Liver (tissue), 9 donors: ENCODE measurements around the gene SHC4. TPM values are rescaled to one million over a fixed set of nuclear protein-coding genes. Genes with fewer than 3 reads are reported as not detected.

Experiments used
- DNase-seq: peaks from one replicate; pipeline ENCODE4 v3.0.0-alpha.2; 2017; ENCODE audit warnings: low spot score
- H3K27ac ChIP-seq, 2 donors: one replicate each; pipeline ENCODE4 v1.7.0; 2013; ENCODE audit warnings: inconsistent platforms in 2 of 2, low read length in 2 of 2, control low read depth in 1 of 2, low read depth in 1 of 2, mild to moderate bottlenecking in 1 of 2
- H3K27me3 ChIP-seq, 4 donors: one replicate each; pipeline versions ENCODE4 v1.6.1 to v1.7.0; 2013; ENCODE audit warnings: low read length in 3 of 4, inconsistent platforms in 1 of 4, mild to moderate bottlenecking in 1 of 4, moderate library complexity in 1 of 4; ENCODE audit not compliant: control insufficient read depth in 4 of 4, insufficient read depth in 4 of 4
- H3K36me3 ChIP-seq, 4 donors: one replicate each; pipeline versions ENCODE4 v1.6.1 to v1.7.0; 2013; ENCODE audit warnings: low read length in 3 of 4, mild to moderate bottlenecking in 3 of 4, low read depth in 1 of 4, moderate library complexity in 1 of 4; ENCODE audit not compliant: control insufficient read depth in 4 of 4, insufficient read depth in 3 of 4
- H3K4me1 ChIP-seq, 4 donors: one replicate each; pipeline versions ENCODE4 v1.6.1 to v1.7.0; 2013; ENCODE audit warnings: low read length in 3 of 4, mild to moderate bottlenecking in 3 of 4, moderate library complexity in 1 of 4; ENCODE audit not compliant: control insufficient read depth in 4 of 4, insufficient read depth in 4 of 4
- H3K4me3 ChIP-seq, 3 donors: one replicate each; pipeline versions ENCODE4 v1.6.1 to v1.7.0; 2013; ENCODE audit warnings: low read length in 3 of 3, control low read depth in 1 of 3, low read depth in 1 of 3, mild to moderate bottlenecking in 1 of 3
- H3K9ac ChIP-seq, 2 donors: one replicate each; pipeline ENCODE4 v1.7.0; 2013; ENCODE audit warnings: low read length in 2 of 2, mild to moderate bottlenecking in 2 of 2, moderate library complexity in 2 of 2, control low read depth in 1 of 2, low read depth in 1 of 2
- H3K9me3 ChIP-seq, 4 donors: one replicate each; pipeline versions ENCODE4 v1.6.1 to v1.7.0; 2013; ENCODE audit warnings: low read length in 3 of 4; ENCODE audit not compliant: control insufficient read depth in 4 of 4
- ATF3 ChIP-seq: IDR thresholded peaks from 2 replicates; pipeline ENCODE4 v1.6.1; 2016; ENCODE audit warnings: antibody characterized with exemption
- CTCF ChIP-seq: fragments of 150-350 bp; IDR thresholded peaks from 2 replicates; pipeline ENCODE4 v1.5.1; 2017; ENCODE audit warnings: improper control_type of control experiment, low read depth, low read length; ENCODE audit not compliant: missing input control
- EGR1 ChIP-seq, 2 donors: IDR thresholded peaks; 2 replicates each; pipeline ENCODE4 v1.6.1; 2016 to 2018; ENCODE audit warnings: antibody characterized with exemption in 2 of 2, low read depth in 2 of 2
- FOXA1 ChIP-seq: IDR thresholded peaks from 2 replicates; pipeline ENCODE4 v1.6.1; 2016; ENCODE audit warnings: antibody characterized with exemption
- FOXA2 ChIP-seq: IDR thresholded peaks from 2 replicates; pipeline ENCODE4 v1.6.1; 2016; ENCODE audit warnings: antibody characterized with exemption
- GABPA ChIP-seq, 2 donors: IDR thresholded peaks in 1 of 2; conservative IDR thresholded peaks in 1 of 2; 2 replicates each; pipeline ENCODE4 v1.6.1; 2016; ENCODE audit warnings: antibody characterized with exemption in 2 of 2, mild to moderate bottlenecking in 1 of 2, moderate library complexity in 1 of 2
- HNF4A ChIP-seq, 2 donors: conservative IDR thresholded peaks; 2 replicates each; pipeline ENCODE4 v1.6.1; 2016; ENCODE audit warnings: antibody characterized with exemption in 2 of 2, mild to moderate bottlenecking in 2 of 2
- HNF4G ChIP-seq: IDR thresholded peaks from 2 replicates; pipeline ENCODE4 v1.6.1; 2016; ENCODE audit warnings: antibody characterized with exemption
- JUND ChIP-seq, 2 donors: IDR thresholded peaks; 2 replicates each; pipeline ENCODE4 v1.6.1; 2016; ENCODE audit warnings: antibody characterized with exemption in 2 of 2
- MAX ChIP-seq: IDR thresholded peaks from 2 replicates; pipeline ENCODE4 v1.6.1; 2016; ENCODE audit warnings: antibody characterized with exemption
- NR2F2 ChIP-seq: IDR thresholded peaks from 2 replicates; pipeline ENCODE4 v1.6.1; 2016; ENCODE audit warnings: antibody characterized with exemption
- RXRA ChIP-seq, 2 donors: IDR thresholded peaks; 2 replicates each; pipeline ENCODE4 v1.6.1; 2017 to 2018; ENCODE audit warnings: antibody characterized with exemption in 2 of 2, mild to moderate bottlenecking in 1 of 2
- SP1 ChIP-seq: IDR thresholded peaks from 2 replicates; pipeline ENCODE4 v1.6.1; 2018; ENCODE audit warnings: antibody characterized with exemption, mild to moderate bottlenecking
- TAF1 ChIP-seq: conservative IDR thresholded peaks from 2 replicates; pipeline ENCODE4 v1.6.1; 2016; ENCODE audit warnings: antibody characterized with exemption, mild to moderate bottlenecking
- YY1 ChIP-seq: IDR thresholded peaks from 2 replicates; pipeline ENCODE4 v1.6.1; 2016; ENCODE audit warnings: antibody characterized with exemption, mild to moderate bottlenecking
- ZBTB33 ChIP-seq: IDR thresholded peaks from 2 replicates; pipeline ENCODE4 v1.6.1; 2016; ENCODE audit warnings: antibody characterized with exemption
- WGBS: extraction: QIAGEN DNeasy Blood & Tissue Kit; methylation state at CpG from one replicate; pipeline ENCODE4 v1.1.7; 2013; 5-methylcytosine and 5-hydroxymethylcytosine counted together
- polyA plus RNA-seq, 2 donors: library from polyadenylated mRNA; stranded (reverse) in 1 of 2; unstranded in 1 of 2; fragments of 200-250 nt in 1 of 2; fragments of >200 nt in 1 of 2; fragmentation: Nextera tagmentation in 1 of 2; extraction: Ambion mirVana in 1 of 2; gene quantifications; one replicate each; pipeline versions ENCODE4 v1.2.1 to v1.2.3, GENCODE V29; 2013 to 2015
- total RNA-seq, 2 donors: library from RNA; depleted of rRNA; stranded (reverse); fragments of >200 nt; gene quantifications; one replicate each; pipeline ENCODE4 v1.2.3, GENCODE V29; 2014
- donor health status: healthy.
- donor health status: healthy.
- donor health status: healthy.
- donor health status: healthy.
- donor health status: healthy.

SHC4 gene
- total and polyA plus RNA-seq, 4 donors, result under 0.01 to 0.19 (median 0.05) TPM

- Histone ChIP-seq H3K27me3 (no peaks in the 10 kb centered on the region), H3K36me3 (no peaks in the 10 kb centered on the region), H3K9me3 (no peaks in the 10 kb centered on the region), H3K27ac (no peak overlapping the region), H3K4me3 (no peak overlapping the region), H3K9ac (no peak overlapping the region), H3K4me1 (no peaks in the 10 kb centered on the region)
- WGBS, result 61% methylated on average over 2 of the region's 2 CpGs
- no peak for DNase-seq
- TF ChIP-seq JUND (IDR thresholded peaks at IDR 0.05) (no peak), FOXA1 (no peak), ATF3 (no peak), HNF4G (no peak), GABPA (IDR thresholded peaks at IDR 0.05 in 1 of 2, conservative IDR thresholded peaks at IDR 0.05 in 1 of 2) (no peak), RXRA (IDR thresholded peaks at IDR 0.05) (no peak), CTCF (no peak), HNF4A (conservative IDR thresholded peaks at IDR 0.05) (no peak), MAX (no peak), YY1 (no peak), EGR1 (IDR thresholded peaks at IDR 0.05; ENCODE audit: low read depth in 2 of 2) (no peak), TAF1 (no peak), SP1 (no peak), FOXA2 (no peak), NR2F2 (no peak), ZBTB33 (no peak)
These were observed 65.3 kb downstream of the SHC4 start for GRCh38 chr15:48898446-48898845.

GRCh38 chr15:48898032-48898431, 65.7 kb downstream of the SHC4 start:
- Histone ChIP-seq H3K27ac (no peak overlapping the region), H3K4me1 (no peaks in the 10 kb centered on the region), H3K4me3 (no peak overlapping the region), H3K36me3 (no peaks in the 10 kb centered on the region), H3K9ac (no peak overlapping the region), H3K27me3 (no peaks in the 10 kb centered on the region), H3K9me3 (no peaks in the 10 kb centered on the region)
- DNase-seq, result no peak
- WGBS, result 56% methylated on average over 4 of the region's 4 CpGs
- TF ChIP-seq CTCF (no peak), ATF3 (no peak), ZBTB33 (no peak), SP1 (no peak), MAX (no peak), NR2F2 (no peak), GABPA (IDR thresholded peaks at IDR 0.05 in 1 of 2, conservative IDR thresholded peaks at IDR 0.05 in 1 of 2) (no peak), JUND (IDR thresholded peaks at IDR 0.05) (no peak), EGR1 (IDR thresholded peaks at IDR 0.05; ENCODE audit: low read depth in 2 of 2) (no peak), FOXA2 (no peak)
